NCI-H748 (cell line): ENCODE results near the gene SPINT2.
"Not testable (repeated sequence)": the region's sequence is repeated elsewhere in the genome, so short reads cannot be mapped to it uniquely, and the experiment has no call there.

ENCODE experiments used
- DNase-seq: peaks from one replicate; lab custom pipeline; 2025; ENCODE audit not compliant: unreplicated experiment; lab: John Stamatoyannopoulos, UW

The SPINT2 gene

GRCh38 chr19:38319421-38320258 is 55.3 kb downstream of the SPINT2 start, which contains the start of gene KCNK6:
Gene KCNK6, plus strand, starts transcription at chr19:38319845. Its CDS starts 106 bp downstream, at chr19:38319951.
- DNase-seq, result peak; percentile 67

DNA sequence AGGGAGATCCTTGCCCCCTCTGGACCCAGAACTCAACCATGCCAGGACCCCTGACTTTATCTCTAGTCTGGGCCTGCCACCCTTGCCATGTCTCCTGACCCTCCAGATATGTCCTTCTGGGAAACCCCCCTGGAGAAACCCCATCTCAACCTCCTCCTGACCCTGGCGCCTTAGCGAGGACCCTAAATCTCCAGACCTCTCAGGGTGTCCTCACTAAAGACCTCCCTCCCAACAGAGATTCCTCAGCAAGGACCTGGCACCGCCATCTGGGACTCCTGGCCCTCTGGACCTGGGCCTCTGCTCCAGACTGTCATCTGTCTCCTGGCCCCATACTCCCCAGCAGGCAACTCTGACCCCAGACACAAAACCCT is 56.6 kb downstream of the SPINT2 start:
- DNase-seq, result no peak

- no peak for DNase-seq
Measured at GRCh38 chr19:38321646-38322196, 57.3 kb downstream of the SPINT2 start.

DNA sequence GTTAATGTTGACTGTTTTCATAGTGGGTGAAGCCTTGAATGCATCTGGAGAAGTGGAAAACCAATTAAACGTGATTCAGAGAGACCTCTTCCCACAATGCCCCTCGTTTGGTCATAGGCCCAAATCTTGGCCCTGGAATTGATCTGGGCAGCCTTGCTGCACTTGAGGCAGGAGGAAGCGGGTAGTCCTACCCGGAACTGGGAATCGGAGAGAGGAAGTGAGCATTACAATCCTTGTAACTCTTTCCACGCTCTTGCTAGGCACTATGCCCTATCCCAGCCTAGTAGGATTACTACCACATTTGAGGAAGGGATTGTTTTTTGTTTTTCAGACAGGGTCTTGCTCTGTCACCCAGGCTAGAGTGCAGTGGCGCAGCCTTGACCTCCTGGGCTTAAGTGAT is 58.9 kb downstream of the SPINT2 start:
- DNase-seq, result no peak

DNA sequence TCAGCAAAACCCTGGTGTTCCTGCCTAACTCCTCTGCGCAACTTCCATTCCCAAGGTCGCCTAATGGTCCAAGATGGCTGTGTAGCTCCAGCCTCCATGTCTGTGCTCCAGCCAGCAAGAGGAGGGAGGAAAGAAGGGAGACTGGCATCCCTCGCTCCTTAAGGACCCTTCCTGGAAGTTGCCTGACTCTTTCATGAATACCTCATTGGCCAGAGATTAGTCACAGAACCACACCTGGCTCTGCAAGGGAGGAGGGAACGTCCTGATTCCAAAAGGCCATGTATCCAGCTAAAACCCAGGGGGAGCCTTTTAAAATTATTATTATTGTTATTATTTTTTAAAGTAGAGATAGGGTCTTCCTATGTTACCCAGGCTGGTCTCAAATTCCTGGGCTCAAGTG is 60.1 kb downstream of the SPINT2 start:
- no peak for DNase-seq

DNA sequence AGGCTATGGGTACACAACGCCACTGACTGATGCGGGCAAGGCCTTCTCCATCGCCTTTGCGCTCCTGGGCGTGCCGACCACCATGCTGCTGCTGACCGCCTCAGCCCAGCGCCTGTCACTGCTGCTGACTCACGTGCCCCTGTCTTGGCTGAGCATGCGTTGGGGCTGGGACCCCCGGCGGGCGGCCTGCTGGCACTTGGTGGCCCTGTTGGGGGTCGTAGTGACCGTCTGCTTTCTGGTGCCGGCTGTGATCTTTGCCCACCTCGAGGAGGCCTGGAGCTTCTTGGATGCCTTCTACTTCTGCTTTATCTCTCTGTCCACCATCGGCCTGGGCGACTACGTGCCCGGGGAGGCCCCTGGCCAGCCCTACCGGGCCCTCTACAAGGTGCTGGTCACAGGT is 62.2 kb downstream of the SPINT2 start:
- DNase-seq, result no peak

GRCh38 chr19:38329651-38330050 is 65.3 kb downstream of the SPINT2 start:
- DNase-seq, result no peak

GRCh38 chr19:38331728-38332127 is 67.4 kb downstream of the SPINT2 start:
- DNase-seq, result no peak

GRCh38 chr19:38333245-38333644 is 68.9 kb downstream of the SPINT2 start:
- no peak for DNase-seq

- DNase-seq, result peak; percentile 99
Measured at GRCh38 chr19:38335949-38336637, 71.7 kb downstream of the SPINT2 start.

DNA sequence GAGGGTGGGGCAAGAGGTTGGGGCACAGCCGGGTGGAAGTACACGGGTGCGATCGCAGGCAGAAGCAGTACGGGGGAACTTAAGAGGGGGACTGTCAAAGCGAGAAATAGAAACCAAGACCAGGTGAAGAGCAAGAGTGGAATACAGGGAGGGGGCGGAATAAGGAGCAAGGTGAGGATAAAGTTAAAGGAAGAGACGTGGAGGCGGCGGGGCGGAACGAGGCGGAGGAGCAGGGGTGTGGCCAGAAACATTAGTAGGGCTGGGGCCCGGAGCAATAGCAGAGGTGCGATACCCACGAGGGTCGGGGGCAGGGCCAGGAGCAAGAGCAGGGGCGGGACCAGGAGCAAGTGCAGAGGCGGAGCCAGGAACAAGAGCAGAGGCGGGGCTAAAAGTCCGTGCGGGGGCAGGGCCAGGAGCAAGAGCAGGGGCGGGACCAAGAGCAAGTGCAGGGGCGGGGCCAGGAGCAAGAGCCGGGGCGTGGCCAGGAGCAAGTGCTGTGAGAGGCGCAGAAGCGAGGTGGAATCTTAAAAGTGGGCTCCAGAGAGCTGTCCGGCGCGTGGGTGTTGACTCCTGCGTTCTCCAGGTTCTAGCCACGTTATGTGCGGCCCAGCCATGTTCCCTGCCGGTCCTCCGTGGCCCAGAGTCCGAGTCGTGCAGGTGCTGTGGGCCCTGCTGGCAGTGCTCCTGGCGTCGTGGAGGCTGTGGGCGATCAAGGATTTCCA is 72.4 kb downstream of the SPINT2 start:
- DNase-seq, result peak; percentile 95

GRCh38 chr19:38337360-38337653 is 72.9 kb downstream of the SPINT2 start:
- DNase-seq, result no peak

DNA sequence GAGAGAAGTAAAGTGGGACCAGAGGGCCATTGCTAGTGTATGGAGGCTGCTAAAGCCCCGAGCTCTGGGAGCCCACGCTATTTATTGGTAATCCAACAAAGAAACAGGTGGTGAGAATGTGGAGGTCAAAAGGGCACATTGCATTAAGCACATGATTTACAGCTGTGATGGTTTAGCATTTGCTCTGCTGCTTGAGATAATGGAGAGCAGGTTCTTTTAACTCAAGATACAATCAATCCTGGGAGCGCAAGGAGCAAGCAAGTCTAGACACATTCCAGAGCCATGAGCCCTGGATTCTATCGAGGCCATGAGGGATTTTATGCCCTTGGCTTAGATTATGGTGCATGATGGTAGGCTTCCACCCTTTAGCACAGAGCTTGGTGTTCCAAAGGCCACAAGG is 74.6 kb downstream of the SPINT2 start:
- DNase-seq, result not testable (repeated sequence)

DNA sequence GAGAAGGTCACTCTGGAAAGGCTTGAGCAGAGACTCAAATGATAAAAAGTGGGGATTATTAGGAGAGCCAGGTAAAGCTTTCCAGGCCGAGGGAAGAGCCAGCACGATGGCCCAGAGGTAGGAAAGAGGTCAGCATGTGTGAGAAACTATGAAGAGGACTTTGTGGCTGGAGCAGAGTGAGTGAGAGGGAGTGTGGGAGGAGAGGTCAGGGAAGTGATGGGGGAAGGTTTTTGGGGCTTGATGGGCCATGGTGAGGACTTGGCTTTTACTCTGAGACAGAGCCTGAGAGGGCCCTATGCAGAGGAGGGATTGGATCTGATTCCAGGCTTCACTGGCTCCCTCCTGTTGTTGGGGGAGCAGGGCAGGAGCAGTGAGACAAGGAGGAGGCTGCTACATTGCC is 76.6 kb downstream of the SPINT2 start:
- no peak for DNase-seq
